ENCODE results near the gene PHETA2. TPM values are rescaled to one million over a fixed set of nuclear protein-coding genes. Genes with fewer than 3 reads are reported as not detected.

PHETA2 gene
- total RNA-seq, 1 donor from 2014 or later: 8.1 TPM

- H3K27ac Mint-ChIP-seq: no peak overlapping the region
- no peak for DNase-seq (ENCODE audit: low spot score in 2 of 2, unreplicated experiment in 2 of 2)
- no peak for TF ChIP-seq CTCF (IDR thresholded peaks at IDR 0.05; ENCODE audit: unreplicated experiment)
- no peaks in the 10 kb centered on the region for H3K4me1 Mint-ChIP-seq
- H3K4me3 Mint-ChIP-seq: no peak overlapping the region
- peaks cover 5% of the 10 kb centered on the region for H3K36me3 Mint-ChIP-seq
- peaks cover 22% of the 10 kb centered on the region for H3K9me3 Mint-ChIP-seq
- H3K27me3 Mint-ChIP-seq (ENCODE audit: low read depth): peaks cover 16% of the 10 kb centered on the region
Observed at GRCh38 chr22:42039271-42039670, 34.8 kb upstream of the PHETA2 start.

GRCh38 chr22:42041784-42042183, 32.3 kb upstream of the PHETA2 start:
- peaks cover 16% of the 10 kb centered on the region for H3K27me3 Mint-ChIP-seq (ENCODE audit: low read depth)
- H3K9me3 Mint-ChIP-seq: peaks cover 22% of the 10 kb centered on the region
- no peak for DNase-seq (ENCODE audit: low spot score in 2 of 2, unreplicated experiment in 2 of 2)
- H3K27ac Mint-ChIP-seq: no peak overlapping the region
- H3K4me1 Mint-ChIP-seq: no peaks in the 10 kb centered on the region
- TF ChIP-seq CTCF (IDR thresholded peaks at IDR 0.05; ENCODE audit: unreplicated experiment): no peak
- peaks cover 5% of the 10 kb centered on the region for H3K36me3 Mint-ChIP-seq
- H3K4me3 Mint-ChIP-seq: no peak overlapping the region

GRCh38 chr22:42050641-42051180, 23.3 kb upstream of the PHETA2 start:
- no peak for TF ChIP-seq CTCF (IDR thresholded peaks at IDR 0.05; ENCODE audit: unreplicated experiment)
- no peak for DNase-seq (ENCODE audit: low spot score in 2 of 2, unreplicated experiment in 2 of 2)
- no peak overlapping the region for H3K4me3 Mint-ChIP-seq
- H3K9me3 Mint-ChIP-seq: peaks cover 4% of the 10 kb centered on the region
- no peaks in the 10 kb centered on the region for H3K36me3 Mint-ChIP-seq
- H3K27me3 Mint-ChIP-seq (ENCODE audit: low read depth): no peaks in the 10 kb centered on the region
- no peak overlapping the region for H3K27ac Mint-ChIP-seq
- H3K4me1 Mint-ChIP-seq: no peaks in the 10 kb centered on the region

- no peaks in the 10 kb centered on the region for H3K27me3 Mint-ChIP-seq (ENCODE audit: low read depth)
- H3K4me1 Mint-ChIP-seq: no peaks in the 10 kb centered on the region
Observed at GRCh38 chr22:42052765-42053164, 21.3 kb upstream of the PHETA2 start.

GRCh38 chr22:42056757-42057511, 17.1 kb upstream of the PHETA2 start:
- no peak overlapping the region for H3K4me3 Mint-ChIP-seq
- DNase-seq (ENCODE audit: low spot score in 2 of 2, unreplicated experiment in 2 of 2): no peak
- H3K4me1 Mint-ChIP-seq: no peaks in the 10 kb centered on the region
- H3K9me3 Mint-ChIP-seq: peaks cover 29% of the 10 kb centered on the region
- TF ChIP-seq CTCF (IDR thresholded peaks at IDR 0.05; ENCODE audit: unreplicated experiment): no peak
- peaks cover 31% of the 10 kb centered on the region for H3K36me3 Mint-ChIP-seq
- H3K27ac Mint-ChIP-seq: no peak overlapping the region
- no peaks in the 10 kb centered on the region for H3K27me3 Mint-ChIP-seq (ENCODE audit: low read depth)

More at GRCh38 chr22:42052765-42053164, 21.3 kb upstream of the PHETA2 start:
- no peak overlapping the region for H3K27ac Mint-ChIP-seq
- no peak for TF ChIP-seq CTCF (IDR thresholded peaks at IDR 0.05; ENCODE audit: unreplicated experiment)
- no peak for DNase-seq (ENCODE audit: low spot score in 2 of 2, unreplicated experiment in 2 of 2)
- peaks cover 9% of the 10 kb centered on the region for H3K36me3 Mint-ChIP-seq
- H3K4me3 Mint-ChIP-seq: no peak overlapping the region
- H3K9me3 Mint-ChIP-seq: peaks cover 22% of the 10 kb centered on the region

Data from mesothelial cell of epicardium (in vitro differentiated cells).